HEK293T (cell line): Measurements from ENCODE around the gene MYDGF.

Experiments
- ARNT ChIP-seq: fragments of 450-650 bp; IDR thresholded peaks from 2 replicates; pipeline ENCODE4 v1.6.1; 2017; ENCODE audit warnings: mild to moderate bottlenecking
- BHLHE40 ChIP-seq: fragments of 450-650 bp; IDR thresholded peaks from 2 replicates; pipeline ENCODE4 v1.6.1; 2016; ENCODE audit warnings: mild to moderate bottlenecking, moderate library complexity, borderline replicate concordance
- ELF4 ChIP-seq: fragments of 450-650 bp; IDR thresholded peaks from 2 replicates; pipeline ENCODE4 v1.6.1; 2017; ENCODE audit warnings: antibody characterized with exemption
- FOXA1 ChIP-seq: fragments of 450-650 bp; IDR thresholded peaks from 2 replicates; pipeline ENCODE4 v1.6.1; 2016; ENCODE audit warnings: mild to moderate bottlenecking
- FOXK2 ChIP-seq: fragments of 450-650 bp; IDR thresholded peaks from 2 replicates; pipeline ENCODE4 v1.6.1; 2016; ENCODE audit warnings: mild to moderate bottlenecking
- FOXM1 ChIP-seq: fragments of 450-650 bp; IDR thresholded peaks from 2 replicates; pipeline ENCODE4 v1.6.1; 2017; ENCODE audit warnings: mild to moderate bottlenecking, borderline replicate concordance
- HDGF ChIP-seq: fragments of 450-650 bp; IDR thresholded peaks from 2 replicates; pipeline ENCODE4 v1.6.1; 2017; ENCODE audit warnings: antibody characterized with exemption, borderline replicate concordance
- NFRKB ChIP-seq: fragments of 450-650 bp; IDR thresholded peaks from 2 replicates; pipeline ENCODE4 v1.6.1; 2016; ENCODE audit warnings: mild to moderate bottlenecking, moderate library complexity
- SP1 ChIP-seq: fragments of 450-650 bp; IDR thresholded peaks from 2 replicates; pipeline ENCODE4 v1.6.1; 2017
- SUZ12 ChIP-seq: fragments of 450-650 bp; IDR thresholded peaks from 2 replicates; pipeline ENCODE4 v1.6.1; 2016; ENCODE audit warnings: mild to moderate bottlenecking
- TARDBP ChIP-seq: fragments of 450-650 bp; IDR thresholded peaks from 2 replicates; pipeline ENCODE4 v1.6.1; 2016

- TF ChIP-seq FOXM1 (no peak), TARDBP (no peak), SUZ12 (no peak), NFRKB (no peak), BHLHE40 (no peak), FOXA1 (no peak), FOXK2 (no peak), ELF4 (no peak), SP1 (no peak), HDGF (no peak), ARNT (no peak)
Observed at GRCh38 chr19:4705413-4706131, 35.4 kb upstream of the MYDGF start.
